Small intestine (tissue), 7 donors: Measurements from ENCODE around the gene STAT2. TPM values are rescaled to one million over a fixed set of nuclear protein-coding genes. Genes with fewer than 3 reads are reported as not detected.

Source experiments
- DNase-seq, 2 donors: peaks; one replicate each; pipeline versions ENCODE4 v3.0.0 to v3.0.0-alpha.2; 2013
- FAIRE-seq: peaks from 2 replicates; lab custom pipeline; 2012; peaks lifted over from hg19 to GRCh38; lab: Jason Lieb, UNC
- H3K27ac ChIP-seq, 3 donors: one replicate each; pipeline ENCODE4 v1.5.1; 2013; ENCODE audit warnings: low read length in 2 of 3, mild to moderate bottlenecking in 2 of 3, control low read depth in 1 of 3, inconsistent platforms in 1 of 3, low read depth in 1 of 3, moderate library complexity in 1 of 3
- H3K27me3 ChIP-seq, 3 donors: one replicate each; pipeline ENCODE4 v1.6.1; 2013; ENCODE audit warnings: low read length in 3 of 3, inconsistent platforms in 1 of 3; ENCODE audit not compliant: control insufficient read depth in 3 of 3, insufficient read depth in 3 of 3
- H3K36me3 ChIP-seq, 3 donors: one replicate each; pipeline ENCODE4 v1.6.1; 2013; ENCODE audit warnings: low read length in 3 of 3, inconsistent platforms in 1 of 3, low read depth in 1 of 3, mild to moderate bottlenecking in 1 of 3, moderate library complexity in 1 of 3; ENCODE audit not compliant: control insufficient read depth in 3 of 3, insufficient read depth in 2 of 3
- H3K4me1 ChIP-seq, 3 donors: one replicate each; pipeline ENCODE4 v1.6.1; 2013; ENCODE audit warnings: low read length in 2 of 3, inconsistent platforms in 1 of 3, low read depth in 1 of 3, mild to moderate bottlenecking in 1 of 3, moderate library complexity in 1 of 3; ENCODE audit not compliant: control insufficient read depth in 3 of 3, insufficient read depth in 2 of 3
- H3K4me3 ChIP-seq, 3 donors: one replicate each; pipeline ENCODE4 v1.5.1; 2013; ENCODE audit warnings: low read length in 3 of 3, control low read depth in 1 of 3, inconsistent platforms in 1 of 3, low read depth in 1 of 3, mild to moderate bottlenecking in 1 of 3, moderate library complexity in 1 of 3
- H3K9me3 ChIP-seq, 2 donors: one replicate each; pipeline ENCODE4 v1.6.1; 2013; ENCODE audit warnings: low read depth in 1 of 2, low read length in 1 of 2; ENCODE audit not compliant: control insufficient read depth in 2 of 2, insufficient read depth in 1 of 2
- WGBS, 3 donors: extraction: QIAGEN DNeasy Blood & Tissue Kit; methylation state at CpG; one replicate each; pipeline ENCODE4 v1.1.7; 2013; 5-methylcytosine and 5-hydroxymethylcytosine counted together
- polyA plus RNA-seq, 4 donors: library from polyadenylated mRNA; stranded (reverse) in 3 of 4; unstranded in 1 of 4; fragments of 200-250 nt in 3 of 4; fragments of 120-200 nt in 1 of 4; gene quantifications; one replicate each; pipeline versions ENCODE4 v1.2.1 to v1.2.3, GENCODE V29; 2013
- donor health status: healthy with polysubstance abuse.
- donor health status: control.
- donor health status: control.
- donor health status: Bipolar disorder and iron deficiency.
- donor health status: healthy.

Gene STAT2
- polyA plus RNA-seq, 4 donors = 28.9 to 120 (median 42.7) TPM

- H3K4me3 ChIP-seq = peak overlapping the region in 1 of 3 donors; percentile 91
- FAIRE-seq (no peak), DNase-seq (no peak)
- H3K27me3 ChIP-seq = no peaks in the 10 kb centered on the region
- H3K4me1 ChIP-seq = peaks cover 2 to 27% (median 14%) of the 10 kb centered on the region in 3 donors
- H3K36me3 ChIP-seq = peaks cover 0 to 50% (median 6%) of the 10 kb centered on the region in 3 donors
- WGBS, 3 donors = 45 to 54% (median 48%) methylated on average over 21 of the region's 21 CpGs
- H3K27ac ChIP-seq = peak overlapping the region; percentile 62 to 98 (median 89)
- H3K9me3 ChIP-seq = no peaks in the 10 kb centered on the region
Measured at GRCh38 chr12:56300644-56301464, 59.1 kb downstream of the STAT2 start.

- FAIRE-seq = no peak
Measured at GRCh38 chr12:56299853-56300643, 59.9 kb downstream of the STAT2 start, which contains the start of gene CS. Gene CS, minus strand, starts transcription at chr12:56300330. Its CDS starts 129 bp downstream, at chr12:56300201.

GRCh38 chr12:56299308-56299852 is 60.5 kb downstream of the STAT2 start:
- peaks cover 0 to 43% (median 6%) of the 10 kb centered on the region in 3 donors for H3K36me3 ChIP-seq
- peak overlapping the region; percentile 80 to 97 (median 91) for H3K4me3 ChIP-seq
- no peaks in the 10 kb centered on the region for H3K9me3 ChIP-seq
- peaks cover 2 to 27% (median 14%) of the 10 kb centered on the region in 3 donors for H3K4me1 ChIP-seq
- FAIRE-seq (no peak), DNase-seq (peak in 1 of 2 donors; percentile 73)
- 0 to 1% (median 0%) methylated on average over 10 of the region's 10 CpGs for WGBS, 3 donors
- no peaks in the 10 kb centered on the region for H3K27me3 ChIP-seq
- peak overlapping the region; percentile 89 to 95 (median 92) for H3K27ac ChIP-seq

More at GRCh38 chr12:56299853-56300643, 59.9 kb downstream of the STAT2 start, which contains the start of gene CS:
- peaks cover 2 to 27% (median 14%) of the 10 kb centered on the region in 3 donors for H3K4me1 ChIP-seq
- peak within 1 kb of the TSS; percentile 80 to 97 (median 91) for H3K4me3 ChIP-seq
- peak within 1 kb of the TSS; percentile 89 to 98 (median 95) for H3K27ac ChIP-seq
- DNase-seq = peak; percentile 98 to 100
- WGBS, 3 donors = 0% methylated on average over 59 to 63 of the region's 63 CpGs
- H3K36me3 ChIP-seq = peaks cover 0 to 43% (median 6%) of the 10 kb centered on the region in 3 donors
- H3K27me3 ChIP-seq = no peaks in the 10 kb centered on the region
- H3K9me3 ChIP-seq = no peaks in the 10 kb centered on the region

GRCh38 chr12:56298828-56299227 is 61.1 kb downstream of the STAT2 start:
- peaks cover 0 to 37% (median 3%) of the 10 kb centered on the region in 3 donors for H3K36me3 ChIP-seq
- DNase-seq (no peak), FAIRE-seq (no peak)
- H3K27ac ChIP-seq = peak overlapping the region in 2 of 3 donors; percentile 89 to 92
- H3K4me1 ChIP-seq = peaks cover 2 to 30% (median 14%) of the 10 kb centered on the region in 3 donors
- no peaks in the 10 kb centered on the region for H3K9me3 ChIP-seq
- H3K4me3 ChIP-seq = peak overlapping the region in 2 of 3 donors; percentile 80 to 91
- no peaks in the 10 kb centered on the region for H3K27me3 ChIP-seq
- 47 to 64% (median 48%) methylated on average over 5 of the region's 5 CpGs for WGBS, 3 donors

- WGBS, 3 donors = 84 to 86% (median 85%) methylated on average over 8 of the region's 8 CpGs
- Histone ChIP-seq H3K4me3 (no peak overlapping the region), H3K27ac (no peak overlapping the region), H3K36me3 (peaks cover 0 to 28% (median 3%) of the 10 kb centered on the region in 3 donors), H3K27me3 (no peaks in the 10 kb centered on the region), H3K9me3 (no peaks in the 10 kb centered on the region), H3K4me1 (peaks cover 2 to 33% (median 14%) of the 10 kb centered on the region in 3 donors)
- DNase-seq = no peak
- FAIRE-seq = no peak
Measured at GRCh38 chr12:56297400-56297799, 62.5 kb downstream of the STAT2 start.

GRCh38 chr12:56296295-56296694 is 63.6 kb downstream of the STAT2 start:
- peaks cover 2 to 31% (median 3%) of the 10 kb centered on the region in 3 donors for H3K36me3 ChIP-seq
- 75 to 80% (median 80%) methylated on average over 5 of the region's 5 CpGs for WGBS, 3 donors
- no peaks in the 10 kb centered on the region for H3K27me3 ChIP-seq
- FAIRE-seq (no peak), DNase-seq (no peak)
- no peak overlapping the region for H3K27ac ChIP-seq
- H3K4me1 ChIP-seq = peaks cover 4 to 26% (median 14%) of the 10 kb centered on the region in 3 donors
- no peak overlapping the region for H3K4me3 ChIP-seq
- no peaks in the 10 kb centered on the region for H3K9me3 ChIP-seq

GRCh38 chr12:56293795-56294194 is 66.1 kb downstream of the STAT2 start:
- H3K27ac ChIP-seq = peak overlapping the region in 1 of 3 donors; percentile 62

More at GRCh38 chr12:56293795-56294194, 66.1 kb downstream of the STAT2 start:
- 19 to 58% (median 38%) methylated on average over 5 of the region's 5 CpGs for WGBS, 3 donors
- Histone ChIP-seq H3K4me3 (no peak overlapping the region), H3K27me3 (no peaks in the 10 kb centered on the region), H3K36me3 (peaks cover 3 to 41% (median 3%) of the 10 kb centered on the region in 3 donors), H3K4me1 (peaks cover 4 to 13% (median 6%) of the 10 kb centered on the region in 3 donors), H3K9me3 (no peaks in the 10 kb centered on the region)
- peak; percentile 43 to 64 for DNase-seq
- no peak for FAIRE-seq
